B cell (primary cell): Measurements from ENCODE around the gene SSC5D.

Experiments
- CTCF ChIP-seq: fragments of 200-600 bp; IDR thresholded peaks from one replicate; pipeline ENCODE4 v1.8.0; 2022; ENCODE audit warnings: antibody characterized with exemption, mild to moderate bottlenecking
- EZH2 ChIP-seq: IDR thresholded peaks from 2 replicates; pipeline ENCODE4 v1.6.1; 2012; ENCODE audit warnings: borderline replicate concordance, low read depth, mild to moderate bottlenecking, moderate library complexity, low read length; ENCODE audit not compliant: insufficient read depth, poor library complexity, severe bottlenecking

DNA sequence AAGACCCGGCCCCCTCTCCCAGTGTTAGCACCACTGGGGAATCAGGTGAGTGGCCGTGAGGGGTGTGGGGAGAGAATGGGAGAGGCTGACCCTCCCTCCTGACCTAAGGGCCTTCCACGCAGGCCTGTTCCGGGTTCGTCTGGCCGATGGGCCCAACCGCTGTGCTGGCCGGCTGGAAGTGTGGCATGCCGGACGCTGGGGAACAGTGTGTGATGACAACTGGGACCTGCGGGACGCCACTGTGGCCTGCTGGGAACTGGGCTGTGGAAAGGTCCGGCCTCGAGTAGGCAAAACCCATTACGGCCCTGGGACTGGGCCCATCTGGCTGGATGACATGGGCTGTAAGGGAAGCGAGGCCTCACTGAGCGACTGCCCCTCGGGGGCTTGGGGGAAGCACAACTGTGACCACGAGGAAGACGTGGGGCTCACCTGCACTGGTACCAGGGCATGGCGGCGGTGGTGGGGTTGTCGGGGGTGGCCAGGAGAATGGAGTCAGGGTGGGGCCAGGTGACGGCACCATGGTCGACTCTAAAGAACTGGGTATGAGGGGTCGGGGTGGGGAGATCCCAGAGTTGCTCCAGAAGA is 12.2 kb downstream of the SSC5D start:
- TF ChIP-seq CTCF (no peak), EZH2 (no peak)
